ENCODE data around the gene TCHP. TPM values are rescaled to one million over a fixed set of nuclear protein-coding genes. Genes with fewer than 3 reads are reported as not detected.
A peak's percentile ranks its signal among the peaks of the same experiment; 100 is the strongest.

Gene TCHP
- total RNA-seq, 2 experiments from 2014 or later = 34.4 to 37.2 TPM

DNA sequence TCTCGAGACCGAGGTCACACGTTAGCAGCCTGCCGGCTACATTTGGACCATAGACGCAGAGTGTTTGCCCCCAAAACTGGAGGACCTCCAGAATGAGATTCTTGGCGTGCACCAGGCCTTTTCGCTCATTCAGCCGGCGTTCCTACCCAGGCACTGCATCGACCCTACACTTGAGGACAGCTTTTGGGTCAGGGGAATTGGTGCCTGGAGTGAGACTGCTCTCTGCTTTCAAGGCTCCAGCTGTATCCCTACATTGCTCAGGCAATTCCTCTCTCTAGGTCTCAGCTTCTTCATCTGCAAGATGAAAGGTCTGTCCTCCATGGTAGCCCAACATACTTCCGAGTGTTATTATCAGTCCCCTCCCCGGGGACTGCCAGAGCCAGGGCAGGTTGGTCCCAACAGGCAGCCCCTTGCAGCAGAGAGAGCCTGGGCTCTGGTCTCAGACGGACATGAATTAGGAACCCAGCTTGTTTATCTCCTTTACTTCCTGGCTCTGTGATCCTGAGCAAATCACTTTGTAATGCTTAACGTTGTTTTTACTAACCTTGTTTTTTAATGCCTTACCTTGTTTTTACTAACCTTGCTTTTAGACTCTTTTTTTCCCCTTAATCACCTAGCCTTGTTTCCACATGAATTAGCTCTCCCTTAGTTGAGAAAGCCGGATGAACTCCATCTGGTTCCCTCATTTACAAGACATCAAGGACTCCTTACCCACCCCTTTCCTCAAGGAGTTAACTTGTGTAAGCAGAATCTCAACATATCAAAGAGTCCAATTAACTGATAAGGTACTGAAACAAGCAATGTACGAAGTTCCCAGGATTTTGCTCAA is 892 bp downstream of the TCHP start:
- Mint-ChIP-seq H3K4me1 (peaks cover 17% of the 10 kb centered on the region), H3K27me3 (no peaks in the 10 kb centered on the region), H3K36me3 (peaks cover 15% of the 10 kb centered on the region), H3K4me3 (peak overlapping the region; percentile 92), H3K9me3 (no peaks in the 10 kb centered on the region), H3K27ac (peak overlapping the region; percentile 96)
- ATAC-seq (ENCODE audit: low read depth) = peak; percentile 17
- POLR2A ChIA-PET = interaction anchor here (0.5 to 2.7 kb wide), 9 partner anchors 9 to 175 kb away, joined by 3 to 20 read pairs (median 4); partner anchors contain the start of genes GIT2 and GLTP
- no peak for DNase-seq

DNA sequence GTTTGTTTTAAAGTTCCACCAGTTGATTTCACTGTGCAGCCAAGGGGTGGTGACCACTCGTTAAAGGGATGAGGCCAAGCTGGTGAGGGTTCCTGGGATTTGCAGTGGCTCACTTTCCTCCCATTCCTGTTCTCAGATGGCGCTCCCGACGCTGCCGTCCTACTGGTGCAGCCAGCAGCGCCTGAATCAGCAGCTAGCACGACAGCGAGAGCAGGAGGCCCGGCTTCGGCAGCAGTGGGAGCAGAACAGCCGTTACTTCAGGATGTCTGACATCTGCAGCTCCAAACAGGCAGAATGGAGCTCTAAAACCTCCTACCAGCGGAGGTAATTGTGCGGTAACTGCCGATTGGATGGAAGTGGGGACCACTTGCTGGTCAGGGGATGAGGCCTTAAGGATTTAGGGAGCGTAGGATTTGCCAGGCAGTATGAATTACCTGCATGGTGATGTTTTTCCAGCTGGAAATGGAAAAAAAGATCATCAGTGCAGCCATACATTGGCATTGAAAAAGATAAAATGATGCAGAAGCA is 2.9 kb downstream of the TCHP start:
- no peaks in the 10 kb centered on the region for H3K27me3 Mint-ChIP-seq
- H3K4me1 Mint-ChIP-seq = peaks cover 17% of the 10 kb centered on the region
- no peak for ATAC-seq (ENCODE audit: low read depth)
- H3K9me3 Mint-ChIP-seq = no peaks in the 10 kb centered on the region
- DNase-seq = no peak
- peaks cover 19% of the 10 kb centered on the region for H3K36me3 Mint-ChIP-seq
- no peak overlapping the region for H3K4me3 Mint-ChIP-seq
- POLR2A ChIA-PET = interaction anchor here (0.5 to 0.6 kb wide), 2 partner anchors 76 to 159 kb away, joined by 3 to 4 read pairs; no protein-coding TSS in a partner anchor
- no peak overlapping the region for H3K27ac Mint-ChIP-seq

DNA sequence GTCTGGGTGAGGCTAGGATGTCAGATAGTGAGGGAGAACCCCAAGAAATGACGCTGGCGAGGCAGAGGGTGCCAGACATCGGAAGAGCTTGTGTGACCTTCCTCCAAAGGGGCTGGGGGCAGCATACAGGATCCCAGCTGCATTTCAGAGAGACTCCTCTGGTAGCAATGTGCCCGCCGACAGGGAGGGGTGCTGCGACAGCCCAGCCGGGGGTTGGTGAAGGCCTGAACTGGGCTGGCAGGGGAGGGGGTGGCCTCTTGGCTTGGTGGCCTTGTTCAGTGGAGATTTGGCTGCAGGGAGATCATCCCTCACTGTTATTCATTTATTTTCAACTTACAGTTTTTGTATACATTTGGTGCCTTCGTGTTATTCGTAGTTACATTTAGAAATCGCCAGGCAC is 5.2 kb downstream of the TCHP start:
- POLR2A ChIA-PET = no interaction called here
- ATAC-seq (ENCODE audit: low read depth) (no peak), DNase-seq (no peak)
- Mint-ChIP-seq H3K27ac (no peak overlapping the region), H3K9me3 (no peaks in the 10 kb centered on the region), H3K36me3 (peaks cover 28% of the 10 kb centered on the region), H3K4me1 (peaks cover 16% of the 10 kb centered on the region), H3K27me3 (no peaks in the 10 kb centered on the region), H3K4me3 (no peak overlapping the region)

DNA sequence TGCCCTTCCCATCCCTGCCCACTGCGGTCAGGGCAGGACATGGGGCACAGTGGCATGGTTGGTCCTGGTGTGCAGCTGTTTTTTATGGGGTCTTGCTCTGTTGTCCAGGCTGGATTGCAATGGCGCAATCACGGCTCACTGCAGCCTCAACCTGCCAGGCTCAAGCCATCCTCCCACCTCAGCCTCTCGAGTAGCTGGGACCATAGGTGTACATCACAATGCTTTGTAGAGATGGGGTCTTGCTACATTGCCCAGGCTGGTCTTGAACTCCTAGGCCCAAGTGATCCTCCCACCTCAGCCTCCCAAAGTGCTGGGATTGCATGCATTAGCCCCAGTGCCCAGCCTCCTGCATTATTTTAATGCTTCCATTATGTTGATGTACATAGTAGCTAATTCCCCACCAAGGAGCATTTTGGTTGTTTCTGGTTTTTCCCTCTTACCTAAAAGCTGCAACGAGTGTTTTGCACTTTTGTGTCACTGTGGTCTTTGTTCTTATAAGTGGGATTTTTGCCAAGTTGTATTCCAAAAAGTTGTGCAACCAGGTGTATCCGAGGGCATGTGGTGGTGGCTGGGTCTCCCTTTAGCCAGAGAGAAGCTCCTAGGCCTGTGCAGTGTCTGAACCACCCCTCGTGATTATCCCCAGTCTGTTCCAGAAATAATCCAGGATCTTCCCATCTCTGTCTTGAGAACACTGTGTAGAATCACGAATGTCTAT is 10.3 kb downstream of the TCHP start:
- H3K4me3 Mint-ChIP-seq = no peak overlapping the region
- peaks cover 2% of the 10 kb centered on the region for H3K4me1 Mint-ChIP-seq
- POLR2A ChIA-PET = interaction anchor here (1.0 to 2.1 kb wide), 2 partner anchors 10 to 17 kb away, joined by 3 to 7 read pairs; partner anchors contain the start of gene TCHP
- DNase-seq (no peak), ATAC-seq (ENCODE audit: low read depth) (no peak)
- H3K36me3 Mint-ChIP-seq = peaks cover 23% of the 10 kb centered on the region
- no peaks in the 10 kb centered on the region for H3K9me3 Mint-ChIP-seq
- no peaks in the 10 kb centered on the region for H3K27me3 Mint-ChIP-seq
- H3K27ac Mint-ChIP-seq = no peak overlapping the region

DNA sequence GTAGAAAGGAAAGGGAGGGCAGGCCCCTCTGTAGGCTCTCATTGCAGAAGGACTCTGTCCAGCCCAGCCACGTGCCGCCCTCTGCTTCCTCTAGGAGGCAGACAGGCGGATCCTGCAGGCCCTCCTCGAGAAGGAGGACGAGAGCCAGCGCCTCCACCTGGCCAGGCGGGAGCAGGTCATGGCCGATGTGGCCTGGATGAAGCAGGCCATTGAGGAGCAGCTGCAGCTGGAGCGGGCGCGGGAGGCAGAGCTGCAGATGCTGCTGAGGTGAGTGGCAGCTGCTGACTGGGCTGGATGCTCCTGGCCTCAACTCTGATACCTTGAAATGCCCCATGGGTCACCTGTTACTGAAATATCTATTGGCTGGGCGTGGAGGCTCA is 10.9 kb downstream of the TCHP start:
- Mint-ChIP-seq H3K4me1 (peaks cover 2% of the 10 kb centered on the region), H3K27ac (no peak overlapping the region), H3K27me3 (no peaks in the 10 kb centered on the region), H3K36me3 (peaks cover 23% of the 10 kb centered on the region), H3K4me3 (no peak overlapping the region), H3K9me3 (no peaks in the 10 kb centered on the region)
- POLR2A ChIA-PET = interaction anchor here (0.5 to 2.1 kb wide), 3 partner anchors 11 to 129 kb away, joined by 3 to 7 read pairs (median 5); partner anchors contain the start of gene TCHP
- peak; percentile 27 for ATAC-seq (ENCODE audit: low read depth)
- DNase-seq = no peak

DNA sequence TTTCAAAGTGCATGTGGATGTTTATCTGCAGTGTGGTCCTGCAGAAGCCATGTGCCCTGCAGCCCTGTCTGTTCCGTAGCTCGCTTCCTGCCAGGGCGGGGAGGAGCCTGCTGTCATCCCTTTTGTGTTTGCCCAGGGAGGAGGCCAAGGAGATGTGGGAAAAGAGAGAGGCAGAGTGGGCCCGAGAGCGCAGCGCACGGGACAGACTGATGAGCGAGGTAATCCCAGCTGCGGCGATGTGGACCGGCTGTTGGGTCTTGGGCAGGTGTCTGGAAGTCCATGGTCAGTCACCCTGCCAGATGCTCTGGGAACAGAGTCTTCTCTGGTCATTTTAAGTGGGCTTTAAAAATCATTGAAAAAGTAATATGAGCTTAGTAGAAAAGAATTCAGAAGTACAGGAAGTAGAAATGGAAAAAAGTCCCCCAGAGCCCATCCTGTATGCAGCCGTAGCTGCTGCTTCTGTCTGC is 12.8 kb downstream of the TCHP start:
- H3K4me1 Mint-ChIP-seq = peaks cover 2% of the 10 kb centered on the region
- DNase-seq (no peak), ATAC-seq (ENCODE audit: low read depth) (no peak)
- no peak overlapping the region for H3K27ac Mint-ChIP-seq
- POLR2A ChIA-PET = interaction anchor here (0.5 kb wide), 1 partner anchor 66 kb away, joined by 5 read pairs; no protein-coding TSS in a partner anchor
- H3K9me3 Mint-ChIP-seq = no peaks in the 10 kb centered on the region
- H3K27me3 Mint-ChIP-seq = no peaks in the 10 kb centered on the region
- no peak overlapping the region for H3K4me3 Mint-ChIP-seq
- peaks cover 20% of the 10 kb centered on the region for H3K36me3 Mint-ChIP-seq

DNA sequence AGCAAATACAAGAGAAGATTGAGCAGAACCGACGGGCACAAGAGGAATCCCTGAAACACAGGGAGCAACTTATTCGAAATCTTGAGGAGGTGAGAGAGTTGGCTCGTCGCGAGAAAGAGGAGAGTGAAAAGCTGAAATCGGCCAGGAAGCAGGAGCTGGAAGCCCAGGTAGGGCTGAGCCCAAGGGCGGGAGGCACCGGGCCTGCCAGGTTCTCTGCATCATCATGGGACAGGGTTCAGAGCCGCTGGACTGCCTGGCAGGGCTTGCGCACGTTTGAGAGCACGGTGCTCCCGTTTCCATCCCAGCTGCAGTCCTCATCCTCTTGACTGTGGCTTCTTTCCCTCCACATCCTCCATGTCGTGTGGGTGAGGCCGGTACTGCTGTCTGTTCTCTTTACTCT is 14.4 kb downstream of the TCHP start:
- no peak for DNase-seq
- ATAC-seq (ENCODE audit: low read depth) = no peak
- Mint-ChIP-seq H3K36me3 (peaks cover 10% of the 10 kb centered on the region), H3K4me1 (no peaks in the 10 kb centered on the region), H3K27ac (no peak overlapping the region), H3K4me3 (no peak overlapping the region), H3K27me3 (no peaks in the 10 kb centered on the region), H3K9me3 (no peaks in the 10 kb centered on the region)
- POLR2A ChIA-PET = interaction anchor here (1.1 kb wide), 1 partner anchor 14 kb away, joined by 4 read pairs; the partner anchor contains the start of gene TCHP

DNA sequence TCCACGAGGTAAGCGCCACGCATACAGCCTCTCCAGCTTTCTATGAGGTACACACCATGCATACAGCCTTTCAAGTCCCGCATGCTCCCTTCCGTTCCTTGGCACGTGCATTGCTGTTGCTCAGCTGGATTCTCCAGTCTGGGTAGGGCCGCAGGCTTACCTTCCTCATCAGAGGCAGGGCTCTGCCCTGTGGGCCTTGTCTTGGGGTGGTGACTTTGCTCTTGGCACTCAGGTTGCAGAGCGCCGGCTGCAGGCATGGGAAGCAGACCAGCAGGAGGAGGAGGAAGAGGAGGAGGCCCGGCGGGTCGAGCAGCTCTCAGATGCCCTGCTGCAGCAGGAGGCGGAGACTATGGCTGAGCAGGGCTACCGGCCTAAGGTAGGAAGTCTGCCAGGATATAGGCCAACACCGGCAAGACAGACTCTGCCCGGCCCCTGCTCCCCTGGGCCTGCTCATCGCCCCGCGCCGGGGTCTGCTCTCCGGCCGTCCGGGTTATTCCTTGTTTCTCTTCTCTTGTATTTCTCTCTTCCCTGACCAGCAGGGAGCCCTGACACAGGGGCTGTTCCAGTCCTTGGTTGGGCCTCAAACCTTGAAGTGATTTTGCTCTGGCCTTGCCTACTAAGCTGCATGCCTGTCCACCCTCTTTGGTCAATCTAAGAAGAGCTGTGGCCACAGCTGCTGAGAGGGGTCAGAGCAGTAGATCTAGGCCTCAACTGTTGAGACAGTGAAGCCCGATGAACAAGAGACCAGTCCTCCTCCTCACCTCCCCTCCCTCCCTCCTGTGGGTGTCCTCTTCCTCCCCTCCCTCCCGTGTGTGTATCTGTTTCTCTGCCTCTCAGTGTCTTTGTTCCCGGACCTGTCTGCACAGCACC is 15.3 kb downstream of the TCHP start:
- no peak overlapping the region for H3K4me3 Mint-ChIP-seq
- peak; percentile 6 for ATAC-seq (ENCODE audit: low read depth)
- peak overlapping the region; percentile 53 for H3K27ac Mint-ChIP-seq
- no peaks in the 10 kb centered on the region for H3K4me1 Mint-ChIP-seq
- DNase-seq = no peak
- H3K36me3 Mint-ChIP-seq = peaks cover 10% of the 10 kb centered on the region
- POLR2A ChIA-PET = interaction anchor here (1.1 kb wide), 1 partner anchor 15 kb away, joined by 4 read pairs; the partner anchor contains the start of gene TCHP
- no peaks in the 10 kb centered on the region for H3K27me3 Mint-ChIP-seq
- no peaks in the 10 kb centered on the region for H3K9me3 Mint-ChIP-seq

DNA sequence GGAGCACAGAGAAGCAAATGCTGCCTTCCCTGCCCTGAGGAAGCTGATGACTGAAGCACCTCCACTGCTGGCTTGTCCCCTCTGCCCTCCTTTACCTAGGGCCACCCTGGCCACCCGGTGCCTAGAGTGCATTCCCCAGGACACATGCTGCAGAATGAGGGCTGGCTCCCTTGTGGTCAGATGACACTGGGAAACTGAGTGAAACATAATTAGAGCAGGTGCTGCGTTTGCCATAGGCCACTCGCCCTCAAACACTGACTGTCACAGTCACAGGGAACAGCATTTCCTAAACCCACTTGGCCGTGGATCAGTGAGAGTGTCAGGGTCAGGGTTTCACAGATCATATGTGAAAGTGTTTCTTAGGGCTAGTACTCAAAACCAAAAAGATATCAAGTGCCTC is 16.0 kb downstream of the TCHP start:
- H3K4me3 Mint-ChIP-seq = no peak overlapping the region
- no peaks in the 10 kb centered on the region for H3K27me3 Mint-ChIP-seq
- POLR2A ChIA-PET = no interaction called here

DNA sequence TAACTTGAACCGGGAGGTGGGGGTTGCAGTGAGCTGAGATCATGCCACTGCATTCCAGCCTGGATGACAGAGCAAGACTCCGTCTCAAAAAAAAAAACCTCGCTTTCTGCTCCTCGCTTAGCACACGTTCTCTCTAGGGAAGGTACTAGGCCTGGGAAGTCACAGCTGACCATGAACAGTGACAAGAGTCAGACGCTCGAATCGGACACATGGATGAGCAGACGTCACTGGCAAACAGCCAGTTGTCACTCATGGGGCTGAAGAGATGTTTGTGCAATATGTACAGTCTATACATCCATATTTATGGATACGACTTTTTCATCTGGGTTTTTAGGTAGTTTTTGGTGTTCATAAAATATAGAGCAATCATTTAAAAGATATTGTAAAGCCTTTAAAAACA is 19.4 kb downstream of the TCHP start:
- no peak overlapping the region for H3K27ac Mint-ChIP-seq
- DNase-seq = no peak
- no peaks in the 10 kb centered on the region for H3K27me3 Mint-ChIP-seq
- H3K9me3 Mint-ChIP-seq = no peaks in the 10 kb centered on the region
- H3K4me3 Mint-ChIP-seq = no peak overlapping the region
- H3K4me1 Mint-ChIP-seq = no peaks in the 10 kb centered on the region
- peaks cover 11% of the 10 kb centered on the region for H3K36me3 Mint-ChIP-seq
- POLR2A ChIA-PET = interaction anchor here (0.7 to 1.4 kb wide), 2 partner anchors 13 to 1694 kb away, joined by 3 read pairs; no protein-coding TSS in a partner anchor
- no peak for ATAC-seq (ENCODE audit: low read depth)

More for the DNA sequence above, 16.0 kb downstream of the TCHP start:
- Mint-ChIP-seq H3K27ac (no peak overlapping the region), H3K4me1 (no peaks in the 10 kb centered on the region), H3K36me3 (peaks cover 9% of the 10 kb centered on the region), H3K9me3 (no peaks in the 10 kb centered on the region)
- ATAC-seq (ENCODE audit: low read depth) (no peak), DNase-seq (no peak)

DNA sequence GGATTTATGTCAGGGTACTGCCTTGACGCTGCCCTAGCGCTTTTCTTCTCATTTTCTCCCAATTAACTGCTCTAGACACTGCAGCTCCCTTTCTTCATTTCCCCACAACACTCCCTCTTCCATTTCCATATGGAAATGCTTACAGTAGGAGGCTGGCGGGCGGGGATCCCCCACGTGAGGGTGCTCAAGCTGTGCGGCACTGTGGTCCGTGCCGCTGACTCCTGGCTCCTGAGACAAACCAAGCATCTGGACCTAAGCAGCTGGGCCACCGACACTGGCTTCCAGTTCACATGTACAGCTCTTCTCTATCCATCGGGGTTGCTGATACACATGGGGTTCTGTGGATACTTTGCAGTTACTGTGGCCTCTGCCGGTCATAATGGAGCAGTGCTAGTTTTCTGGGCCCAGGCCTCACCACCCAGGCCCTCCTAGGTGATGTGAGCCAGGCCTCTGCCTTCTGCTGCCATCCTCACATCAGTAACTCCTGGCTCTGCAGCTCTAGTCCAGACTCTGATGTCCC is 20.2 kb downstream of the TCHP start:
- ATAC-seq (ENCODE audit: low read depth) (no peak), DNase-seq (no peak)
- POLR2A ChIA-PET = interaction anchor here (1.4 kb wide), 1 partner anchor 14 kb away, joined by 3 read pairs; no protein-coding TSS in a partner anchor
- Mint-ChIP-seq H3K36me3 (peaks cover 4% of the 10 kb centered on the region), H3K9me3 (no peaks in the 10 kb centered on the region), H3K27ac (no peak overlapping the region), H3K27me3 (no peaks in the 10 kb centered on the region), H3K4me1 (no peaks in the 10 kb centered on the region), H3K4me3 (no peak overlapping the region)

DNA sequence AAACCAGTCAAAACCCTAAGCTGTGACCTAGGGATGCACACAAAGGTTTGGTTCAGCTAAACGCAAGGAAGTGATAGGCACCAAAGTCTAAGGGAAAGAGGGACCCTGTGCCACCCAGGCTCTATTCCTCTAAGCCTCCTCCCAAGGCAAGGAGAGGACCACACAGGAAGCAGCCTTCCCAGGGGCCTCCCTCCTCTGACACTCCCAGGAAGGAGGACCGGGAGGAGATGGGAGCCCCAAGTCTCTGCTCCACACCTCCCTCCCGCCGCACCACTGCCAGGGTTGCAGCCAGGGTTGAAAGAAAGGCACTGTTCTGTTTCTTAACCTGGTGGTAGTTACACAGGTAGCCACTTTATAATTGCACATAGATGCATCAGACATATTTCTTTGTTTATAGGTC is 21.9 kb downstream of the TCHP start:
- peaks cover 4% of the 10 kb centered on the region for H3K36me3 Mint-ChIP-seq
- POLR2A ChIA-PET = interaction anchor here (0.9 to 1.0 kb wide), 2 partner anchors 21 to 23 kb away, joined by 3 to 4 read pairs; partner anchors contain the start of gene TCHP
- no peaks in the 10 kb centered on the region for H3K27me3 Mint-ChIP-seq
- DNase-seq (no peak), ATAC-seq (ENCODE audit: low read depth) (no peak)
- H3K4me1 Mint-ChIP-seq = no peaks in the 10 kb centered on the region
- no peak overlapping the region for H3K27ac Mint-ChIP-seq
- H3K9me3 Mint-ChIP-seq = no peaks in the 10 kb centered on the region
- no peak overlapping the region for H3K4me3 Mint-ChIP-seq
